ENCODE measurements around the gene MR1. TPM values are rescaled to one million over a fixed set of nuclear protein-coding genes. Genes with fewer than 3 reads are reported as not detected.

Gene MR1
- total and polyA plus RNA-seq, 4 donors = 1.8 to 13.7 (median 5.1) TPM

Other genes starting within 250 kb of the MR1 start
- 1 to 10 TPM; 2.0 to 9.8 TPM for gene KIAA1614, start 121.1 kb upstream of the MR1 start, total RNA-seq
- 1 to 10 TPM; 4.3 to 5.7 TPM for gene KIAA1614, start 121.1 kb upstream of the MR1 start, polyA plus RNA-seq (ENCODE audit: insufficient read length in 2 of 2)
- 10 to 100 TPM; 29.1 to 44.3 TPM for gene STX6, start 11.1 kb upstream of the MR1 start, total RNA-seq
- 10 to 100 TPM; 34.0 to 39.6 TPM for gene STX6, start 11.1 kb upstream of the MR1 start, polyA plus RNA-seq (ENCODE audit: insufficient read length in 2 of 2)
- 10 to 100 TPM in 1 of 2 donors, 1 to 10 TPM in 1; 8.1 to 11.2 TPM for gene IER5, start 54.7 kb downstream of the MR1 start, total RNA-seq
- gene IER5, start 54.7 kb downstream of the MR1 start, polyA plus RNA-seq (ENCODE audit: insufficient read length in 2 of 2) = 10 to 100 TPM in 1 of 2 donors, 1 to 10 TPM in 1; 9.9 to 10.4 TPM

Data from spinal cord (tissue), 4 donors.